ENCODE data around the gene FAM187B. TPM values are rescaled to one million over a fixed set of nuclear protein-coding genes. Genes with fewer than 3 reads are reported as not detected.

The FAM187B gene
- total and polyA plus RNA-seq, 2 donors (not counting 1 experiment from before 2014, with no cell fraction given) = 0.25 TPM; not detected in 1

DNA sequence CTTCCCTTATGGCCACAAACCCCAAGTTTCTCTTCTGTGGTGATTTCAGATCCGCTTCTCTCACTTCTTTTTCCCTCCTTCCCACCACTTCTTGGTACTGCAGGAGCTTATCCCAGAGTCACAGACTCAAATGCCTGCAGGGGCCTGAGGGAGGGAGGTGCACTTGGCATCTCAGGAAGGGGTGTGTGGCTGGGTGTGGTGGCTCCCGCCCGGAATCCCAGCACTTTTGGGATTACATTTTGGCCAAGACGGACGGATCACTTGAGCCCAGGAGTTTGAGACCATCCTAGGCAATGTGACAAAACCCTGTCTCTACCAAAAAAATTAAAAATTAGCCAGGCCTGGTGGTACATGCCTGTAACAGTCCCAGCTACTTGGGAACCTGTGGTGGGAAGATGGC is 45.8 kb upstream of the FAM187B start:
- ChIA-PET CTCF (interaction anchor here (0.6 to 1.7 kb wide), 5 partner anchors 59 to 219 kb away, joined by 3 to 9 read pairs (median 4); no protein-coding TSS in a partner anchor), POLR2A (interaction anchor here (1.4 kb wide), 1 partner anchor 56 kb away, joined by 3 read pairs; no protein-coding TSS in a partner anchor)
- WGBS (ENCODE audit: insufficient coverage) = 100% methylated on average over 1 of the region's 5 CpGs
- Histone ChIP-seq H3K27me3 (replicated peaks in 1 of 4; ENCODE audit: control extremely low read depth in 1 of 4, control insufficient read depth in 3 of 4, insufficient read depth in 4 of 4, low read length in 3 of 4) (no peaks in the 10 kb centered on the region), H3K27ac (ENCODE audit: low read length in 2 of 2) (no peak overlapping the region), H3K79me2 (ENCODE audit: control insufficient read depth, insufficient read depth, low read length) (peaks cover 67% of the 10 kb centered on the region), H4K20me1 (ENCODE audit: control insufficient read depth, insufficient read depth, low read length, poor library complexity, severe bottlenecking) (peaks cover 51% of the 10 kb centered on the region), H3K4me2 (replicated peaks; ENCODE audit: low read depth, low read length, poor library complexity, severe bottlenecking) (no peak overlapping the region), H3K36me3 (replicated peaks in 1 of 2; ENCODE audit: control extremely low read depth in 1 of 2, control insufficient read depth in 1 of 2, extremely low read depth in 1 of 2, insufficient read depth in 2 of 2, low read length in 1 of 2) (peaks cover 0 to 68% of the 10 kb centered on the region in 2 experiments), H3K4me3 (ENCODE audit: control extremely low read depth in 1 of 5, extremely low read depth in 1 of 5, insufficient read depth in 1 of 5, low read depth in 2 of 5, low read length in 4 of 5) (no peak overlapping the region), H3K9ac (ENCODE audit: low read length) (no peak overlapping the region), H2AFZ (ENCODE audit: insufficient read depth, low read depth, low read length, poor library complexity, severe bottlenecking) (no peak overlapping the region), H3K4me1 (ENCODE audit: control insufficient read depth in 2 of 2, insufficient read depth in 2 of 2, low read length in 2 of 2) (peaks cover 25 to 34% of the 10 kb centered on the region in 2 donors), H3K9me3 (ENCODE audit: control extremely low read depth in 1 of 3, control insufficient read depth in 2 of 3, insufficient read depth in 1 of 3, low read length in 2 of 3) (no peaks in the 10 kb centered on the region)
- intact Hi-C loops (cut with micrococcal nuclease) = no loop called here
- TF ChIP-seq, protein P1, sequence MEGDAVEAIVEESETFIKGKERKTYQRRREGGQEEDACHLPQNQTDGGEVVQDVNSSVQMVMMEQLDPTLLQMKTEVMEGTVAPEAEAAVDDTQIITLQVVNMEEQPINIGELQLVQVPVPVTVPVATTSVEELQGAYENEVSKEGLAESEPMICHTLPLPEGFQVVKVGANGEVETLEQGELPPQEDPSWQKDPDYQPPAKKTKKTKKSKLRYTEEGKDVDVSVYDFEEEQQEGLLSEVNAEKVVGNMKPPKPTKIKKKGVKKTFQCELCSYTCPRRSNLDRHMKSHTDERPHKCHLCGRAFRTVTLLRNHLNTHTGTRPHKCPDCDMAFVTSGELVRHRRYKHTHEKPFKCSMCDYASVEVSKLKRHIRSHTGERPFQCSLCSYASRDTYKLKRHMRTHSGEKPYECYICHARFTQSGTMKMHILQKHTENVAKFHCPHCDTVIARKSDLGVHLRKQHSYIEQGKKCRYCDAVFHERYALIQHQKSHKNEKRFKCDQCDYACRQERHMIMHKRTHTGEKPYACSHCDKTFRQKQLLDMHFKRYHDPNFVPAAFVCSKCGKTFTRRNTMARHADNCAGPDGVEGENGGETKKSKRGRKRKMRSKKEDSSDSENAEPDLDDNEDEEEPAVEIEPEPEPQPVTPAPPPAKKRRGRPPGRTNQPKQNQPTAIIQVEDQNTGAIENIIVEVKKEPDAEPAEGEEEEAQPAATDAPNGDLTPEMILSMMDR (IDR thresholded peaks at IDR 0.05) = no peak
- no peak for TF ChIP-seq EZH2 (IDR thresholded peaks at IDR 0.05; ENCODE audit: borderline replicate concordance, insufficient read depth, low read depth, low read length, poor library complexity, severe bottlenecking)
- peaks cover 45% of the 10 kb centered on the region for H3K4me1 Mint-ChIP-seq
- peak overlapping the region; percentile 46 for H3K27ac Mint-ChIP-seq
- no peak for ATAC-seq (ENCODE audit: low read depth)
- no peak overlapping the region for H3K4me3 Mint-ChIP-seq
- no peaks in the 10 kb centered on the region for H3K9me3 Mint-ChIP-seq (ENCODE audit: insufficient read depth)
- H3K27me3 Mint-ChIP-seq = no peaks in the 10 kb centered on the region
- no peak for DNase-seq

DNA sequence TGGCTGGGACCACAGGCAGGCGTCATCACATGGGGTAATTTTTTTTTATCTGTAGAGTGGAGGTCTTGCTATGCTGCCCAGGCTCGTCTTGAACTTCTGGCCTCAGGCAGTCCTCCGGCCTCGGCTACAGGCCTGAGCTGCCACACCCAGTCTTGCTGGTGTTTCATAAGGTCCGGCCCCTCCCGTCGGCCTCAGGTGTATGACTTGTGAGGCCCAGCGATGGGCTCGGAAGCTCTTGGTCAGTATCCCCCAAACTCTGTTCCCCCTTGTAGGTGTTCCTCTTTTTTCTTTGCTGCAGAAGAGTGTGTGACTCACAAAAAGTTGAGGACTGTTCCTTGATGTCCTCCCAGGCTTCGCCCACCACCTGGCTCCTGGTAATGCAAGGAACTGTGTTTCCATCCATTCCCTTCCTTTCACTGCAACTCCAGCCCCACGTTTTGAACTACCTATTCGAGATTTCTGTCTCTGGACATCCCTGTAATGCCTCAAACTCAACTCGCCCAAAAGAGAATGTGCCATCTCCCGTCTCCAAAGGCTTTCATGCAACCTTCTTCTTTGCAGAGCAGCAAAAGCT is 45.2 kb upstream of the FAM187B start:
- Mint-ChIP-seq H3K27ac (no peak overlapping the region), H3K4me1 (peaks cover 43% of the 10 kb centered on the region), H3K27me3 (no peaks in the 10 kb centered on the region), H3K9me3 (ENCODE audit: insufficient read depth) (no peaks in the 10 kb centered on the region), H3K4me3 (no peak overlapping the region)
- H3K4me1 ChIP-seq (ENCODE audit: control insufficient read depth in 2 of 2, insufficient read depth in 2 of 2, low read length in 2 of 2) = peaks cover 25 to 34% of the 10 kb centered on the region in 2 donors
- intact Hi-C loops (cut with micrococcal nuclease) = no loop called here
- no peak overlapping the region for H3K9ac ChIP-seq (ENCODE audit: low read length)
- no peak for DNase-seq
- no peak for TF ChIP-seq EZH2 (IDR thresholded peaks at IDR 0.05; ENCODE audit: borderline replicate concordance, insufficient read depth, low read depth, low read length, poor library complexity, severe bottlenecking)
- H3K4me2 ChIP-seq (replicated peaks; ENCODE audit: low read depth, low read length, poor library complexity, severe bottlenecking) = no peak overlapping the region
- WGBS (ENCODE audit: insufficient coverage) = 85% methylated on average over 13 of the region's 14 CpGs
- no peaks in the 10 kb centered on the region for H3K9me3 ChIP-seq (ENCODE audit: control extremely low read depth in 1 of 3, control insufficient read depth in 2 of 3, insufficient read depth in 1 of 3, low read length in 2 of 3)
- peaks cover 0 to 67% of the 10 kb centered on the region in 2 experiments for H3K36me3 ChIP-seq (replicated peaks in 1 of 2; ENCODE audit: control extremely low read depth in 1 of 2, control insufficient read depth in 1 of 2, extremely low read depth in 1 of 2, insufficient read depth in 2 of 2, low read length in 1 of 2)
- CTCF ChIA-PET = interaction anchor here (1.1 to 2.1 kb wide), 4 partner anchors 8 to 192 kb away, joined by 3 to 5 read pairs (median 4); partner anchors contain the start of gene HAMP
- no peak for ATAC-seq (ENCODE audit: low read depth)
- peaks cover 67% of the 10 kb centered on the region for H3K79me2 ChIP-seq (ENCODE audit: control insufficient read depth, insufficient read depth, low read length)
- H3K27ac ChIP-seq (ENCODE audit: low read length in 2 of 2) = no peak overlapping the region
- H3K27me3 ChIP-seq (replicated peaks in 1 of 4; ENCODE audit: control extremely low read depth in 1 of 4, control insufficient read depth in 3 of 4, insufficient read depth in 4 of 4, low read length in 3 of 4) = no peaks in the 10 kb centered on the region
- H4K20me1 ChIP-seq (ENCODE audit: control insufficient read depth, insufficient read depth, low read length, poor library complexity, severe bottlenecking) = peaks cover 50% of the 10 kb centered on the region
- H3K4me3 ChIP-seq (ENCODE audit: control extremely low read depth in 1 of 5, extremely low read depth in 1 of 5, insufficient read depth in 1 of 5, low read depth in 2 of 5, low read length in 4 of 5) = no peak overlapping the region
- POLR2A ChIA-PET = interaction anchor here (1.4 kb wide), 1 partner anchor 57 kb away, joined by 3 read pairs; no protein-coding TSS in a partner anchor
- H2AFZ ChIP-seq (ENCODE audit: insufficient read depth, low read depth, low read length, poor library complexity, severe bottlenecking) = no peak overlapping the region

All from B cell (primary cell).